Ishikawa (cell line): Measurements from ENCODE around the gene OR1D2.
"Not testable (repeated sequence)": the region's sequence is repeated elsewhere in the genome, so short reads cannot be mapped to it uniquely, and the experiment has no call there.

Experiments used
- CEBPB ChIP-seq: IDR thresholded peaks from 2 replicates; pipeline ENCODE4 v1.6.1; 2012
- CREB1 ChIP-seq: IDR thresholded peaks from 2 replicates; pipeline ENCODE4 v1.6.1; 2012; ENCODE audit warnings: low read depth
- EGR1 ChIP-seq: IDR thresholded peaks from 2 replicates; pipeline ENCODE4 v1.6.1; 2012
- EP300 ChIP-seq: IDR thresholded peaks from 2 replicates; pipeline ENCODE4 v1.6.1; 2012; ENCODE audit warnings: borderline replicate concordance
- FOXM1 ChIP-seq: IDR thresholded peaks from 2 replicates; pipeline ENCODE4 v1.6.1; 2012; ENCODE audit warnings: low read depth, borderline replicate concordance
- NFIC ChIP-seq: IDR thresholded peaks from 2 replicates; pipeline ENCODE4 v1.6.1; 2012
- RAD21 ChIP-seq: IDR thresholded peaks from 2 replicates; pipeline ENCODE4 v1.6.1; 2012; ENCODE audit warnings: low read depth
- TAF1 ChIP-seq: IDR thresholded peaks from 2 replicates; pipeline ENCODE4 v1.6.1; 2012; ENCODE audit warnings: low read depth, mild to moderate bottlenecking
- TCF12 ChIP-seq: IDR thresholded peaks from 2 replicates; pipeline ENCODE4 v1.6.1; 2012; ENCODE audit warnings: low read depth
- TEAD4 ChIP-seq: IDR thresholded peaks from 2 replicates; pipeline ENCODE4 v1.6.1; 2012
- USF1 ChIP-seq: IDR thresholded peaks from 2 replicates; pipeline ENCODE4 v1.6.1; 2012
- YY1 ChIP-seq: IDR thresholded peaks from 2 replicates; pipeline ENCODE4 v1.6.1; 2012; ENCODE audit warnings: low read depth
- ZBTB7A ChIP-seq: IDR thresholded peaks from 2 replicates; pipeline ENCODE4 v1.6.1; 2012; ENCODE audit warnings: low read depth
- TF ChIP-seq, protein P1 (sequence below): IDR thresholded peaks from 2 replicates; pipeline ENCODE4 v1.6.1; 2012
- TF ChIP-seq, protein P2 (sequence below): IDR thresholded peaks from 2 replicates; pipeline ENCODE4 v1.6.1; 2012; ENCODE audit warnings: low read depth, mild to moderate bottlenecking

The OR1D2 gene, protein sequence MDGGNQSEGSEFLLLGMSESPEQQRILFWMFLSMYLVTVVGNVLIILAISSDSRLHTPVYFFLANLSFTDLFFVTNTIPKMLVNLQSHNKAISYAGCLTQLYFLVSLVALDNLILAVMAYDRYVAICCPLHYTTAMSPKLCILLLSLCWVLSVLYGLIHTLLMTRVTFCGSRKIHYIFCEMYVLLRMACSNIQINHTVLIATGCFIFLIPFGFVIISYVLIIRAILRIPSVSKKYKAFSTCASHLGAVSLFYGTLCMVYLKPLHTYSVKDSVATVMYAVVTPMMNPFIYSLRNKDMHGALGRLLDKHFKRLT

DNA sequence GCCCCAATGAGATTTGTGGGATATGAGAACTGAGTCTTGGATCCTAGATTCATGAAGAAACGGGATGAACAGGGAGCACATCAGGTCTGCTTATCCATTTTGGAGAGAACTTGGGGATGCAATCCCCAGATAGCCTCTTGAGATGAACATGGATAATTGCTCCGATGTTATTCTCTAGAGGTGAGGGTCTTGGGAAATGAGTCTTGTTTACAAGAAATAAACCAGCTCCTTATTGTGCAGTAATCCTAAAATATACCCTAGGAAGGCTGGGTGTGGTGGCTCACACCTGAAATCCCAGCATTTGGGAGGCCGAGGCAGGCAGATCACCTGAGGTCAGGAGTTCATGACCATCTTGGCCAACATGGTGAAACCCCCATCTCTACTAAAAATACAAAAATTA is at the start of gene OR1D2:
TSS of gene OR1D2 (minus strand) at position 101 of the 400 bp plus-strand sequence. CDS start 11,426 bp downstream, outside the sequence.
- TF ChIP-seq, protein P1, sequence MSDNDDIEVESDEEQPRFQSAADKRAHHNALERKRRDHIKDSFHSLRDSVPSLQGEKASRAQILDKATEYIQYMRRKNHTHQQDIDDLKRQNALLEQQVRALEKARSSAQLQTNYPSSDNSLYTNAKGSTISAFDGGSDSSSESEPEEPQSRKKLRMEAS = no peak
- TF ChIP-seq NFIC = no peak
- no peak for TF ChIP-seq TEAD4
- no peak for TF ChIP-seq ZBTB7A
- no peak for TF ChIP-seq EGR1
- no peak for TF ChIP-seq TAF1
- TF ChIP-seq, protein P2, sequence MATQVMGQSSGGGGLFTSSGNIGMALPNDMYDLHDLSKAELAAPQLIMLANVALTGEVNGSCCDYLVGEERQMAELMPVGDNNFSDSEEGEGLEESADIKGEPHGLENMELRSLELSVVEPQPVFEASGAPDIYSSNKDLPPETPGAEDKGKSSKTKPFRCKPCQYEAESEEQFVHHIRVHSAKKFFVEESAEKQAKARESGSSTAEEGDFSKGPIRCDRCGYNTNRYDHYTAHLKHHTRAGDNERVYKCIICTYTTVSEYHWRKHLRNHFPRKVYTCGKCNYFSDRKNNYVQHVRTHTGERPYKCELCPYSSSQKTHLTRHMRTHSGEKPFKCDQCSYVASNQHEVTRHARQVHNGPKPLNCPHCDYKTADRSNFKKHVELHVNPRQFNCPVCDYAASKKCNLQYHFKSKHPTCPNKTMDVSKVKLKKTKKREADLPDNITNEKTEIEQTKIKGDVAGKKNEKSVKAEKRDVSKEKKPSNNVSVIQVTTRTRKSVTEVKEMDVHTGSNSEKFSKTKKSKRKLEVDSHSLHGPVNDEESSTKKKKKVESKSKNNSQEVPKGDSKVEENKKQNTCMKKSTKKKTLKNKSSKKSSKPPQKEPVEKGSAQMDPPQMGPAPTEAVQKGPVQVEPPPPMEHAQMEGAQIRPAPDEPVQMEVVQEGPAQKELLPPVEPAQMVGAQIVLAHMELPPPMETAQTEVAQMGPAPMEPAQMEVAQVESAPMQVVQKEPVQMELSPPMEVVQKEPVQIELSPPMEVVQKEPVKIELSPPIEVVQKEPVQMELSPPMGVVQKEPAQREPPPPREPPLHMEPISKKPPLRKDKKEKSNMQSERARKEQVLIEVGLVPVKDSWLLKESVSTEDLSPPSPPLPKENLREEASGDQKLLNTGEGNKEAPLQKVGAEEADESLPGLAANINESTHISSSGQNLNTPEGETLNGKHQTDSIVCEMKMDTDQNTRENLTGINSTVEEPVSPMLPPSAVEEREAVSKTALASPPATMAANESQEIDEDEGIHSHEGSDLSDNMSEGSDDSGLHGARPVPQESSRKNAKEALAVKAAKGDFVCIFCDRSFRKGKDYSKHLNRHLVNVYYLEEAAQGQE = no peak
- TF ChIP-seq TCF12 = no peak
- TF ChIP-seq RAD21 = no peak
- no peak for TF ChIP-seq CREB1
- TF ChIP-seq FOXM1 = no peak
- TF ChIP-seq EP300 = no peak
- no peak for TF ChIP-seq YY1
- no peak for TF ChIP-seq USF1
- TF ChIP-seq CEBPB = no peak

GRCh38 chr17:3127451-3127850 is 23.2 kb upstream of the OR1D2 start, which contains the start of gene OR1G1:
Gene OR1G1, minus strand, starts transcription at chr17:3127551. Its CDS starts 0 bp downstream, at chr17:3127551.
- TF ChIP-seq YY1 = no peak
- no peak for TF ChIP-seq TEAD4
- TF ChIP-seq TAF1 = no peak
- no peak for TF ChIP-seq USF1
- no peak for TF ChIP-seq RAD21
- TF ChIP-seq NFIC = no peak
- no peak for TF ChIP-seq CEBPB
- TF ChIP-seq CREB1 = no peak
- TF ChIP-seq TCF12 = no peak
- TF ChIP-seq, protein P1 = no peak
- no peak for TF ChIP-seq ZBTB7A
- TF ChIP-seq FOXM1 = no peak
- TF ChIP-seq EP300 = no peak
- TF ChIP-seq, protein P2 = no peak
- TF ChIP-seq EGR1 = no peak

DNA sequence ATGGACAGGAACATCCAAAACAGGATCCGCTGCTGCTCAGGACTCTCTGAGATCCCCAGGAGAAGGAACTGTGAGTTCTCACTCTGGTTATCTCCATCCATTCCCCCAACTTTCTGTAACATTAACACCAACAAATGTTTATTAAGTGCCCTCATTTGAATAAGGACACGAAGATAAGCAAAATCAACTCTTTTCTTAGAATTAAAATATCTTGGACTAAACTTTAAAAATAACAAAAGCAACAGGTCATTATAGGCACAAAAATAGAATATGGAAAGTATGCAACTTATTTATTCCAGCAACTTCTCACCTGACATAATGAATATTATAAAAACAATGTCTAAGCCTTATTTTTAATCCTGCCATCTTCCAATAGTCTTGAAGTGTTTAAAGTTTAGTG is 40.7 kb downstream of the OR1D2 start, which contains the start of gene OR1D5:
TSS of gene OR1D5 (minus strand) at position 101 of the 400 bp plus-strand sequence. CDS start at position 101, 0 bp downstream.
- not testable (repeated sequence) for TF ChIP-seq NFIC, FOXM1, TEAD4

- no peak for TF ChIP-seq TEAD4
- TF ChIP-seq EP300 = no peak
- TF ChIP-seq YY1 = no peak
- TF ChIP-seq TCF12 = no peak
- TF ChIP-seq, protein P2 = no peak
- no peak for TF ChIP-seq CEBPB
- TF ChIP-seq CREB1 = no peak
- TF ChIP-seq NFIC = no peak
- no peak for TF ChIP-seq TAF1
Measured at GRCh38 chr17:3049705-3050295, 54.4 kb downstream of the OR1D2 start.
